Nephron (organoid): Measurements from ENCODE around the gene FAM163A.

Experiments
- H3K27ac Mint-ChIP-seq, 3 experiments: 2 replicates each; pipeline ENCODE4 v1.8.0; 2020; ENCODE audit warnings: mixed read lengths in 3 of 3, mild to moderate bottlenecking in 2 of 3, moderate library complexity in 1 of 3
- H3K27me3 Mint-ChIP-seq: 2 replicates; pipeline ENCODE4 v1.8.0; 2021; ENCODE audit warnings: low read depth, mild to moderate bottlenecking, moderate library complexity, mixed read lengths
- H3K36me3 Mint-ChIP-seq: 2 replicates; pipeline ENCODE4 v1.8.0; 2020; ENCODE audit warnings: low read depth, mixed read lengths
- H3K4me1 Mint-ChIP-seq: 2 replicates; pipeline ENCODE4 v1.8.0; 2020; ENCODE audit warnings: mixed read lengths
- H3K4me3 Mint-ChIP-seq, 3 experiments: 2 replicates each; pipeline ENCODE4 v1.8.0; 2020; ENCODE audit warnings: mild to moderate bottlenecking in 3 of 3, mixed read lengths in 3 of 3, moderate library complexity in 2 of 3
- H3K9me3 Mint-ChIP-seq: 2 replicates; pipeline ENCODE4 v1.8.0; 2020; ENCODE audit warnings: mixed read lengths
- CTCF ChIP-seq, 3 experiments: fragments of 200-600 bp; sonication (generic); IDR thresholded peaks; one replicate each; pipeline ENCODE4 v1.5.0; 2021; ENCODE audit warnings: antibody characterized with exemption in 3 of 3; ENCODE audit not compliant: unreplicated experiment in 3 of 3

FAM163A gene

GRCh38 chr1:179809506-179810366 is 66.6 kb downstream of the FAM163A start:
- Mint-ChIP-seq H3K27ac (peak overlapping the region in 1 of 3 experiments; percentile 10), H3K36me3 (no peaks in the 10 kb centered on the region), H3K27me3 (peaks cover 17% of the 10 kb centered on the region), H3K4me3 (no peak overlapping the region), H3K9me3 (no peaks in the 10 kb centered on the region), H3K4me1 (peaks cover 30% of the 10 kb centered on the region)
- peak; percentile 83 to 90 (median 86) for TF ChIP-seq CTCF (IDR thresholded peaks at IDR 0.05; ENCODE audit: unreplicated experiment in 3 of 3)

- Mint-ChIP-seq H3K4me3 (no peak overlapping the region), H3K9me3 (no peaks in the 10 kb centered on the region), H3K4me1 (peaks cover 36% of the 10 kb centered on the region), H3K36me3 (no peaks in the 10 kb centered on the region), H3K27me3 (peaks cover 17% of the 10 kb centered on the region), H3K27ac (no peak overlapping the region)
- no peak for TF ChIP-seq CTCF (IDR thresholded peaks at IDR 0.05; ENCODE audit: unreplicated experiment in 3 of 3)
Observed at GRCh38 chr1:179810367-179810715, 67.2 kb downstream of the FAM163A start.

GRCh38 chr1:179812501-179813292 is 69.6 kb downstream of the FAM163A start:
- Mint-ChIP-seq H3K27me3 (peaks cover 20% of the 10 kb centered on the region), H3K36me3 (no peaks in the 10 kb centered on the region), H3K4me3 (peak overlapping the region in 2 of 3 experiments; percentile 35 to 50), H3K4me1 (peaks cover 59% of the 10 kb centered on the region), H3K9me3 (no peaks in the 10 kb centered on the region), H3K27ac (peak overlapping the region in 1 of 3 experiments; percentile 33)
- TF ChIP-seq CTCF (IDR thresholded peaks at IDR 0.05; ENCODE audit: unreplicated experiment in 3 of 3) = no peak

GRCh38 chr1:179813626-179814545 is 70.8 kb downstream of the FAM163A start:
- Mint-ChIP-seq H3K36me3 (no peaks in the 10 kb centered on the region), H3K4me3 (peak overlapping the region; percentile 89 to 93 (median 93)), H3K4me1 (peaks cover 71% of the 10 kb centered on the region), H3K27ac (peak overlapping the region in 2 of 3 experiments; percentile 88 to 89), H3K9me3 (no peaks in the 10 kb centered on the region), H3K27me3 (peaks cover 18% of the 10 kb centered on the region)
- TF ChIP-seq CTCF (IDR thresholded peaks at IDR 0.05; ENCODE audit: unreplicated experiment in 3 of 3) = no peak

- no peak for TF ChIP-seq CTCF (IDR thresholded peaks at IDR 0.05; ENCODE audit: unreplicated experiment in 3 of 3)
- peak overlapping the region; percentile 88 to 96 (median 89) for H3K27ac Mint-ChIP-seq
- no peaks in the 10 kb centered on the region for H3K36me3 Mint-ChIP-seq
- peaks cover 73% of the 10 kb centered on the region for H3K4me1 Mint-ChIP-seq
- H3K27me3 Mint-ChIP-seq = peaks cover 19% of the 10 kb centered on the region
- H3K4me3 Mint-ChIP-seq = peak overlapping the region; percentile 89 to 93 (median 93)
- no peaks in the 10 kb centered on the region for H3K9me3 Mint-ChIP-seq
Observed at GRCh38 chr1:179814546-179814838, 71.4 kb downstream of the FAM163A start.
